Cardiac fibroblast (primary cell): ENCODE data around the gene CATSPER3.

Experiments used
- DNase-seq, 2 donors: peaks; one replicate each; pipeline versions ENCODE4 v3.0.0 to v3.0.0-alpha.2; 2010; ENCODE audit warnings: low read depth in 2 of 2
- H3K4me3 ChIP-seq, 2 donors: replicated peaks in 1 of 2; 1 replicate in 1 of 2; 2 replicates in 1 of 2; pipeline ENCODE4 v1.5.1; 2011; ENCODE audit warnings: low read depth in 2 of 2, low read length in 2 of 2, mild to moderate bottlenecking in 2 of 2, moderate library complexity in 1 of 2
- CTCF ChIP-seq: IDR thresholded peaks from one replicate; pipeline ENCODE4 v1.5.1; 2011; ENCODE audit warnings: low read depth, mild to moderate bottlenecking, low read length, inconsistent platforms

The CATSPER3 gene

GRCh38 chr5:135036405-135036804 lies 68.7 kb downstream of the CATSPER3 start:
- H3K4me3 ChIP-seq, result no peak overlapping the region
- TF ChIP-seq CTCF, result no peak
- no peak for DNase-seq

- DNase-seq, result no peak
- H3K4me3 ChIP-seq, result no peak overlapping the region
- TF ChIP-seq CTCF, result no peak
These were observed 70.0 kb downstream of the CATSPER3 start for GRCh38 chr5:135037519-135038204.

- no peak for TF ChIP-seq CTCF
- DNase-seq, result no peak
- no peak overlapping the region for H3K4me3 ChIP-seq
These were observed 70.6 kb downstream of the CATSPER3 start for GRCh38 chr5:135038205-135038812.

GRCh38 chr5:135038813-135039270 lies 71.1 kb downstream of the CATSPER3 start:
- TF ChIP-seq CTCF, result no peak
- no peak for DNase-seq
- H3K4me3 ChIP-seq, result no peak overlapping the region

- no peak for DNase-seq
- no peak overlapping the region for H3K4me3 ChIP-seq
- no peak for TF ChIP-seq CTCF
These were observed 71.7 kb downstream of the CATSPER3 start for GRCh38 chr5:135039271-135040033.

GRCh38 chr5:135040034-135040332 lies 72.3 kb downstream of the CATSPER3 start:
- no peak for TF ChIP-seq CTCF
- no peak overlapping the region for H3K4me3 ChIP-seq
- DNase-seq, result no peak
